Neuronal stem cell (in vitro differentiated cells): Measurements from ENCODE around the gene HVCN1.

Experiments used
- DNase-seq: peaks from one replicate; pipeline ENCODE4 v3.0.0-alpha.2; 2013; ENCODE audit warnings: low spot score
- H2AFZ ChIP-seq: one replicate; pipeline ENCODE4 v1.6.1; 2013; ENCODE audit warnings: mild to moderate bottlenecking, low read length, inconsistent platforms
- H2AK5ac ChIP-seq: 2 replicates; pipeline ENCODE4 v1.6.1; 2013; ENCODE audit warnings: low read depth, mild to moderate bottlenecking, inconsistent platforms, low read length, moderate library complexity, mixed read lengths
- H2BK120ac ChIP-seq: 2 replicates; pipeline ENCODE4 v1.6.1; 2013; ENCODE audit warnings: low read depth, mild to moderate bottlenecking, inconsistent platforms, low read length, moderate library complexity, mixed read lengths
- H2BK12ac ChIP-seq: one replicate; pipeline ENCODE4 v1.6.1; 2013; ENCODE audit warnings: low read length, inconsistent platforms
- H2BK15ac ChIP-seq: 2 replicates; pipeline ENCODE4 v1.6.1; 2013; ENCODE audit warnings: mild to moderate bottlenecking, low read length, inconsistent platforms, mixed read lengths
- H2BK5ac ChIP-seq: one replicate; pipeline ENCODE4 v1.6.1; 2013; ENCODE audit warnings: inconsistent platforms, mild to moderate bottlenecking, low read length, moderate library complexity
- H3K14ac ChIP-seq: one replicate; pipeline ENCODE4 v1.6.1; 2013; ENCODE audit warnings: low read length, inconsistent platforms
- H3K18ac ChIP-seq: 2 replicates; pipeline ENCODE4 v1.6.1; 2013; ENCODE audit warnings: low read length, inconsistent platforms
- H3K23ac ChIP-seq: 2 replicates; pipeline ENCODE4 v1.6.1; 2013; ENCODE audit warnings: low read depth, mild to moderate bottlenecking, mixed read lengths, low read length, inconsistent platforms; ENCODE audit not compliant: poor library complexity
- H3K27ac ChIP-seq: replicated peaks from 3 replicates; pipeline ENCODE4 v1.5.1; 2013; ENCODE audit warnings: low read length, inconsistent platforms
- H3K27me3 ChIP-seq, 3 experiments: 2 replicates each; pipeline ENCODE4 v1.6.1; 2013; ENCODE audit warnings: low read length in 3 of 3, mild to moderate bottlenecking in 2 of 3, inconsistent platforms in 1 of 3, low read depth in 1 of 3, mixed read lengths in 1 of 3, moderate library complexity in 1 of 3; ENCODE audit not compliant: control insufficient read depth in 3 of 3, insufficient read depth in 3 of 3
- H3K36me3 ChIP-seq, 2 donors: replicated peaks in 1 of 2; 2 replicates each; pipeline ENCODE4 v1.6.1; 2013; ENCODE audit warnings: low read length in 2 of 2; ENCODE audit not compliant: control insufficient read depth in 2 of 2, insufficient read depth in 2 of 2
- H3K4ac ChIP-seq: 2 replicates; pipeline ENCODE4 v1.6.1; 2013; ENCODE audit warnings: inconsistent platforms, mild to moderate bottlenecking, low read length, moderate library complexity
- H3K4me1 ChIP-seq, 2 donors: 1 replicate in 1 of 2; 2 replicates in 1 of 2; pipeline ENCODE4 v1.6.1; 2013; ENCODE audit warnings: low read length in 2 of 2, low read depth in 1 of 2; ENCODE audit not compliant: control insufficient read depth in 2 of 2, insufficient read depth in 1 of 2
- H3K4me2 ChIP-seq: one replicate; pipeline ENCODE4 v1.6.1; 2013; ENCODE audit warnings: mild to moderate bottlenecking, low read length, inconsistent platforms; ENCODE audit not compliant: insufficient read depth, poor library complexity, severe bottlenecking
- H3K4me3 ChIP-seq, 2 donors: 2 replicates each; pipeline ENCODE4 v1.5.1; 2013; ENCODE audit warnings: low read length in 2 of 2, mild to moderate bottlenecking in 2 of 2, inconsistent platforms in 1 of 2, moderate library complexity in 1 of 2
- H3K79me1 ChIP-seq: one replicate; pipeline ENCODE4 v1.6.1; 2013; ENCODE audit warnings: low read depth, mild to moderate bottlenecking, inconsistent platforms, low read length, moderate library complexity
- H3K9ac ChIP-seq: one replicate; pipeline ENCODE4 v1.6.1; 2013; ENCODE audit warnings: mild to moderate bottlenecking, low read depth, low read length, inconsistent platforms; ENCODE audit not compliant: poor library complexity
- H3K9me3 ChIP-seq, 2 donors: replicated peaks in 1 of 2; 2 replicates each; pipeline versions ENCODE3 to v1.6.1; 2013; ENCODE audit warnings: low read length in 2 of 2, mild to moderate bottlenecking in 2 of 2, inconsistent platforms in 1 of 2, low read depth in 1 of 2, mixed read lengths in 1 of 2, moderate library complexity in 1 of 2; ENCODE audit not compliant: control insufficient read depth in 2 of 2, insufficient read depth in 1 of 2
- H4K8ac ChIP-seq: one replicate; pipeline ENCODE4 v1.6.1; 2013; ENCODE audit warnings: low read depth, mild to moderate bottlenecking, inconsistent platforms, low read length, moderate library complexity
- H4K91ac ChIP-seq: one replicate; pipeline ENCODE4 v1.6.1; 2013; ENCODE audit warnings: low read length, low read depth, mild to moderate bottlenecking, inconsistent platforms; ENCODE audit not compliant: poor library complexity
- WGBS, 2 donors: extraction: QIAGEN DNeasy Blood & Tissue Kit; methylation state at CpG; one replicate each; pipeline ENCODE4 v1.1.7; 2013; ENCODE audit warnings: missing lambda C conversion rate in 2 of 2, mixed read lengths in 1 of 2; ENCODE audit not compliant: insufficient read length in 2 of 2, insufficient replicate concordance in 1 of 2; ENCODE audit errors: extremely low coverage in 2 of 2; 5-methylcytosine and 5-hydroxymethylcytosine counted together

The HVCN1 gene

DNA sequence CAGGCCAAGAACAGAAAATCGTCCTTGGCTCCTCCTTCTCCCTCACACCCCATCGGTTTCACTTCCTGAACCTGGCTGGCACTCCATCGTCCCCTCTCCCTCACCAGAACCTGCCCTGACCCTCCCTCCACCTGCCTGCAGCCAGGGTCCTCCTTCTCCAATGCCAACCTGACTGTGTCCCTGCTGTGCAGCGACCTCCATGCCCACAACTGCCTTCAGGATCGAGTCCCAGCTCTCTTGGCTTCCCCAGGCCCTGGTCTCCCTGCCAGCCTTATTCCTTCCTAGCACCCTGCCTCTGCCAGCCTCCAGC is 19.8 kb downstream of the HVCN1 start:
- Histone ChIP-seq H3K36me3 (no peaks in the 10 kb centered on the region), H3K4me2 (no peak overlapping the region), H3K18ac (no peak overlapping the region), H3K23ac (peak overlapping the region; percentile 40), H2BK15ac (no peak overlapping the region), H3K79me1 (no peaks in the 10 kb centered on the region), H2BK12ac (no peak overlapping the region), H3K27me3 (peaks cover 0 to 4% (median 0%) of the 10 kb centered on the region in 3 experiments), H2AFZ (no peak overlapping the region), H3K4ac (no peak overlapping the region), H3K9ac (no peak overlapping the region), H3K4me1 (no peaks in the 10 kb centered on the region), H4K91ac (no peak overlapping the region), H2AK5ac (no peak overlapping the region), H3K27ac (no peak overlapping the region), H3K4me3 (no peak overlapping the region), H4K8ac (no peak overlapping the region), H3K9me3 (peaks cover 2 to 6% of the 10 kb centered on the region in 2 donors), H2BK120ac (no peak overlapping the region), H3K14ac (no peak overlapping the region), H2BK5ac (no peak overlapping the region)
- WGBS, 2 donors: no CpG with 5 or more reads among the region's 5 CpGs
- no peak for DNase-seq

DNA sequence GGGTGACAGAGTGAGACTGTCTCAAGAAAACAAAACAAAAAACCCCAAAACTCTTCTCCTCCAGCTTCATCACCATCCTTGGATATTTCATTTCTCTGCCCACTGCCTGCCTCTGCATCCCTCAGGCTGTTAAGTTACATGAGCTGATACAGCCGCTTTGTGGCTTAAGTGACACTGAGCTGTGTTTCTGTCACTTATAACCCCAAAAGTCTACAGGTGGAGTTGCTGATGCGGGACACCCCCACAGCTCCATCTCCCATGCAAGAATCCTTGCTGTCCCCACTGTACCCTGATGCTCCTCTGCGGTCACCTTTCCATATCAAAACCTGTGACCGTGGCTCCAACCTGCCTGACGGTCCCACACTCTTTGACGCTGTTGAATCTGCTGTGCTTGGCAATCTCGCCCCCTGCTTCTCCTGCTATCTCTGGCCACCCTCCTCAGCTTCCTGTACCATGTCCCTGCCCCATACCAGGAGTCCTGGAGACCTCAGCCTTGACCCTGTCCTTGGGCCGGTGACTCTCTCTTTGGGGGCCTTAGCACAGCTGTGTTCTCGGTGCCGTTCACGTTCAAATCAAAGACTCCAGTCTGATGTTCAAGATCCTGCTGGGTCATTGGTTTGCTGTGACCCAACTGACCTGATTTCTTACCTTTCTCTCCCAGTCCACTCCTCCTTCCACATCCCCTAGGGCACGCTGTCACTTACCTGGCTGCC is 20.3 kb downstream of the HVCN1 start:
- H3K27ac ChIP-seq: no peak overlapping the region
- no peak overlapping the region for H3K9ac ChIP-seq
- no peak overlapping the region for H2AK5ac ChIP-seq
- H3K36me3 ChIP-seq: no peaks in the 10 kb centered on the region
- H2BK120ac ChIP-seq: no peak overlapping the region
- no CpG with 5 or more reads among the region's 12 CpGs for WGBS, 2 donors
- H3K14ac ChIP-seq: no peak overlapping the region
- H2BK12ac ChIP-seq: no peak overlapping the region
- H4K8ac ChIP-seq: no peak overlapping the region
- H3K18ac ChIP-seq: no peak overlapping the region
- H3K4ac ChIP-seq: no peak overlapping the region
- H2BK15ac ChIP-seq: no peak overlapping the region
- H3K4me2 ChIP-seq: no peak overlapping the region
- H3K4me1 ChIP-seq: no peaks in the 10 kb centered on the region
- H2BK5ac ChIP-seq: no peak overlapping the region
- peak overlapping the region; percentile 40 for H3K23ac ChIP-seq
- H3K4me3 ChIP-seq: no peak overlapping the region
- no peak overlapping the region for H2AFZ ChIP-seq
- peaks cover 2 to 6% of the 10 kb centered on the region in 2 donors for H3K9me3 ChIP-seq
- DNase-seq: no peak
- H3K27me3 ChIP-seq: peaks cover 0 to 4% (median 0%) of the 10 kb centered on the region in 3 experiments
- no peak overlapping the region for H4K91ac ChIP-seq
- no peaks in the 10 kb centered on the region for H3K79me1 ChIP-seq

- H3K9me3 ChIP-seq: peaks cover 2 to 6% of the 10 kb centered on the region in 2 donors
- H3K9ac ChIP-seq: no peak overlapping the region
- H2AK5ac ChIP-seq: no peak overlapping the region
- H3K79me1 ChIP-seq: no peaks in the 10 kb centered on the region
- H3K27ac ChIP-seq: no peak overlapping the region
- H3K18ac ChIP-seq: no peak overlapping the region
- no CpG with 5 or more reads among the region's 3 CpGs for WGBS, 2 donors
- no peak overlapping the region for H2AFZ ChIP-seq
- no peak overlapping the region for H3K14ac ChIP-seq
- no peak overlapping the region for H4K91ac ChIP-seq
- H3K4ac ChIP-seq: no peak overlapping the region
- H2BK120ac ChIP-seq: no peak overlapping the region
- no peak overlapping the region for H4K8ac ChIP-seq
- H2BK12ac ChIP-seq: no peak overlapping the region
- no peak overlapping the region for H2BK15ac ChIP-seq
- H3K23ac ChIP-seq: no peak overlapping the region
- peaks cover 0 to 4% (median 0%) of the 10 kb centered on the region in 3 experiments for H3K27me3 ChIP-seq
- no peak for DNase-seq
- no peak overlapping the region for H2BK5ac ChIP-seq
- no peak overlapping the region for H3K4me2 ChIP-seq
- no peak overlapping the region for H3K4me3 ChIP-seq
- no peaks in the 10 kb centered on the region for H3K36me3 ChIP-seq
- no peaks in the 10 kb centered on the region for H3K4me1 ChIP-seq
These were observed 21.2 kb downstream of the HVCN1 start for GRCh38 chr12:110667671-110668070.

GRCh38 chr12:110666892-110667291 is 22.0 kb downstream of the HVCN1 start:
- Histone ChIP-seq H2BK120ac (no peak overlapping the region), H2BK12ac (no peak overlapping the region), H2AFZ (no peak overlapping the region), H3K9me3 (peaks cover 2 to 6% of the 10 kb centered on the region in 2 donors), H3K4me3 (no peak overlapping the region), H3K27me3 (peaks cover 0 to 4% (median 0%) of the 10 kb centered on the region in 3 experiments), H3K9ac (no peak overlapping the region), H3K18ac (no peak overlapping the region), H3K36me3 (no peaks in the 10 kb centered on the region), H2BK5ac (peak overlapping the region; percentile 35), H3K4me1 (no peaks in the 10 kb centered on the region), H3K79me1 (no peaks in the 10 kb centered on the region), H4K8ac (no peak overlapping the region), H2BK15ac (no peak overlapping the region), H3K14ac (no peak overlapping the region), H3K4me2 (no peak overlapping the region), H3K23ac (no peak overlapping the region), H4K91ac (no peak overlapping the region), H3K4ac (no peak overlapping the region), H3K27ac (no peak overlapping the region), H2AK5ac (no peak overlapping the region)
- WGBS, 2 donors: no CpG with 5 or more reads among the region's 6 CpGs
- no peak for DNase-seq
